GM12872 (cell line): Measurements from ENCODE around the gene BEND6.

ENCODE experiments used
- TF ChIP-seq, protein P1 (sequence below): IDR thresholded peaks from 3 replicates; pipeline ENCODE4 v1.5.1; 2011; ENCODE audit warnings: low read depth, mild to moderate bottlenecking, low read length, moderate library complexity; ENCODE audit not compliant: insufficient read depth

Gene BEND6

DNA sequence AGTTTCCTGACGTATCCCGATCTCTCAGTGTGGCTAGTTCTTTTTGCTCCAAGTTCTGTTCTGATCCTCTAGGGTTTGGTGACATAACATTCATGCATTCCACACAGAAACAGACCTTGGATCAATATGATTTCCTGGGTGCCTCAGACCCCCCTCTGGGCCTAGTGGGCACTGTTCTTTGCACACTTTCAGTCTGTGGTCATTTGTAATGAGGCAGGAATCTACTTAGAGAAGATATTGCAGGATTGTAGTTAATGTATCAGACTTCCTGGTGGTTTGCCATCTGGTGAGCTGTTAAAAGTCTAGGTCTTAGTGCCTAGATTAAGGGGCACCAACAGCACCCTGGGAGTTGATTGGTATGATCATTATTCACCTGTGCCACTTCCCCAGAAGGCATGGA lies 7.5 kb downstream of the BEND6 start:
- TF ChIP-seq, protein P1, sequence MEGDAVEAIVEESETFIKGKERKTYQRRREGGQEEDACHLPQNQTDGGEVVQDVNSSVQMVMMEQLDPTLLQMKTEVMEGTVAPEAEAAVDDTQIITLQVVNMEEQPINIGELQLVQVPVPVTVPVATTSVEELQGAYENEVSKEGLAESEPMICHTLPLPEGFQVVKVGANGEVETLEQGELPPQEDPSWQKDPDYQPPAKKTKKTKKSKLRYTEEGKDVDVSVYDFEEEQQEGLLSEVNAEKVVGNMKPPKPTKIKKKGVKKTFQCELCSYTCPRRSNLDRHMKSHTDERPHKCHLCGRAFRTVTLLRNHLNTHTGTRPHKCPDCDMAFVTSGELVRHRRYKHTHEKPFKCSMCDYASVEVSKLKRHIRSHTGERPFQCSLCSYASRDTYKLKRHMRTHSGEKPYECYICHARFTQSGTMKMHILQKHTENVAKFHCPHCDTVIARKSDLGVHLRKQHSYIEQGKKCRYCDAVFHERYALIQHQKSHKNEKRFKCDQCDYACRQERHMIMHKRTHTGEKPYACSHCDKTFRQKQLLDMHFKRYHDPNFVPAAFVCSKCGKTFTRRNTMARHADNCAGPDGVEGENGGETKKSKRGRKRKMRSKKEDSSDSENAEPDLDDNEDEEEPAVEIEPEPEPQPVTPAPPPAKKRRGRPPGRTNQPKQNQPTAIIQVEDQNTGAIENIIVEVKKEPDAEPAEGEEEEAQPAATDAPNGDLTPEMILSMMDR: no peak

DNA sequence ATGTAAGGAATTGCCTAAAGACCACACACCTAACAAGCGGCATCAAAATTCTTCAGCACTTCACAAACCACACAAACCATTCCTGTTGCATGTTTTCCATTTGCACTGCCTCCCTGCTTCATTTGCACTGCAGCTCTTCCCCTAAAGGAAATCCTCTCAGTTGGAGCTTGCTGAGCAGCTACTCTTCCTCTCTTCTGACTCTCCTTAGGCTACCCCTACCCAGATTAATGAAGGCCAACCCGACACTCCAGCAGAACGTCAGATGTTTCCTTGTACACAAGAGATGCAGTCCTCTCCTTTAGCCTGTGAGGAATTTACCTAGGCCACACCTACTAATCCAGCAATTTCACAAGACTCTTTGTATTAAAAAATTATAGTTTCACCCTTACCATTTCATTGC lies 8.1 kb downstream of the BEND6 start:
- TF ChIP-seq, protein P1: no peak

DNA sequence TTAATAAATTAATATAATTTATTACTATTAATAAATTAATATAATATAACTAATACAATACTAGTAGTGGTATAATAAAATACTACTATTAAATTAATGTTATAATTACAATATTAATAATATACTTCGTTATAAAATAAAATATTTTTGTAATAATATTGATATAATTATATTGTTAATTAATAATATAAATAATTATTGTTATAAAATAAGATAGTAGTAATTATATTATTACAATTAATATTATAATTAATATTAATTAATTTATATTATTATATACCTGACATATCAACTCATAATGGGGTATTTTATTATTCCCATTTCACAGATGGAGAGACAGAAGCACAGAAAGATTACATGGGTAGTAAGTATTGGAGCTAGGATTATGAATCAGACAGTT lies 8.9 kb downstream of the BEND6 start:
- TF ChIP-seq, protein P1: no peak

DNA sequence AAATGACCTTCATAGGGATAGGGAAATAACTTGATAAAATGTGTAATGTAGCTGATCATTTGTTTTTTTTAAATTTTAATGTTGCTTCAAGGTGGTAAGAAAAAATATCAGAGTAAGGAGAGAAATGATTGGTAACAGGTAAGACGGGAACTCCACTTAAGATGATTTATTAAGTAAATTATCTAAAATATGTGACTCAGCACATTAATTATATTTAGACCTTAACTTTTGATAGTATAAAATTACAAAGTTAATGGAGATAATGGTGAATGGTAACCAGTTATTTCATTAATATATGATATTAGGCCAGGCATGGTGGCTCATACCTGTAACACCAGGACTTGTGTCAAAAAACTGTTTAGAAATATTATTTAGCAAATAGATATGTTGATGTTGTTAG lies 10.2 kb downstream of the BEND6 start:
- TF ChIP-seq, protein P1: no peak

DNA sequence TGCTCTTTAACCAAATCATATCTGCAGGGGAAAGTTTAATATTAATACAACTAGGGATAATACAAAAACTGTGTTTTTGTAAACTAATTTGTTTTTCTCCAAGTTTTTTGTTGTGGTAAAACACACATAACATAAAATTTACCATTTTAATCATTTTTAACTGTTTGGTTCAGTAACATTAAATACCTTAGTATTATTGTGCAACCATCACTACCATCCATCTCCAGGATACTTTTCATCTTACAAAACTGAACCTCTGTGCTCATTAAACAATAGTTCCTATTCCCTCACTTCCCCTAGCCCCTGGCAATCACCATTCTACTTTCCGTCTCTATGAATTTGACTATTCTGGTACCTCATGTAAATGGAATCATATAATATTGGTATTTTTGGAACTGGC lies 15.9 kb downstream of the BEND6 start:
- TF ChIP-seq, protein P1: no peak

DNA sequence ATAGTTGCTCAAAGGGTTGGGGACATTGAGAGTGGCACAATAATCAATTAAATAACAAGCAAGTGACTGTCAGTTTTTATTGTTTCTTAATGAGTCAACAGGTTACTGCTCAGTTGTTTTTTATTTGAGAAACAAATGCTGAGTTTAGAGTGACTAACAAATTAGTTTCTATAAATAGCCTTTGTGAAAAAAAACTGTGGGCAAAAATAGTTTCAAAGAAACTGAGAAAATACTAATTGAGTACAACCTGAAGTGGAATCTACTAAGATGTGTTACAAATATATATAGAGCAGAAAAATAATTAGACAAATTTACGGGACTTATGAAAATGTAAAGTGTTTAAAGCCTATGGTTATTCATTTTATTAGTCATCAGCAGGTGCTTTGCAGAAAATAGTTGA lies 22.3 kb downstream of the BEND6 start:
- TF ChIP-seq, protein P1: no peak

DNA sequence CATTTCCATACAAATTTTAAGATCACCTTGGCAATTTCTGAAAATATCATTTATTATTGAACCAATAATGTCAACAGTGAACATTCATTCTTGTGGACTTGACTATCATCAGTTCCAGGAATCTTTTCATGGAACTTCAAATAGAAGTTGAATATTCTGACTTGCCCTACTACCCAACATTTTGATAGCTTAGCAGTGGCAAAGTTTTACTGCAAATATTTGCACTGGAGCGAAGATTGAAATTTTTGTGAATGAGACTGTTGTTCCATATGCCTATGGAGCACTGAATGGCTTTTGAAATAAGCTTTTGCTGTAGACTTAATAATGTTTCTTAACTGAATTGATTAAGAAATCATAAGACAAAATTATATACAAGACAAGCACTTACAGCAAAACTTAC lies 23.6 kb downstream of the BEND6 start:
- TF ChIP-seq, protein P1: no peak

DNA sequence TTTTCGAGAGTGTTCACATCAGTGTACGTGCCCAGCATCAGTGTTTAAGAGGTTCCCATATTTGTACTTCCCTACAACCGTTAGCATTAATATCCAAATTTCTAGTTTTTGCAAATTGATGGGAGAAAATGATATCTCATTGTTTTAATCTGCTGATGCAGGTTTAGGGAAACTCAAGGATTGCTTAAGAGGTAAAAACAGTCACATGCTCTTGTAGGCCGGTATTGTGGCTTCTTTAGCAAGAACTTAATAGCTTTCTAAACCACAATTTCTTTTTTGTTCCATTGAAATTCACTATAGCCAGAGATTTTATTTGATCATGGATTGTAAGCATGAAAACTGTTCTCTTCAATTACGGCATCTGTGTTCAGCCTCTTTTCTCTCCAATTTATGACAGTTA lies 29.5 kb downstream of the BEND6 start:
- TF ChIP-seq, protein P1: no peak
